ENCODE results near the gene KLF12. TPM values are rescaled to one million over a fixed set of nuclear protein-coding genes. Genes with fewer than 3 reads are reported as not detected.

KLF12 gene
- total RNA-seq, 3 donors from 2014 or later (not counting 1 experiment from before 2014, with no cell fraction given) = 104 to 119 (median 108) TPM

GRCh38 chr13:74133657-74134201, 475 bp downstream of the KLF12 start:
- Histone ChIP-seq H3K36me3 (ENCODE audit: control insufficient read depth, insufficient read depth, low read length) (no peaks in the 10 kb centered on the region), H3K4me3 (ENCODE audit: low read length) (peak overlapping the region; percentile 73), H3K4me1 (ENCODE audit: control insufficient read depth, insufficient read depth, low read length) (peaks cover 35% of the 10 kb centered on the region), H3K9me3 (ENCODE audit: control insufficient read depth, insufficient read depth, low read length) (no peaks in the 10 kb centered on the region), H3K27me3 (ENCODE audit: control insufficient read depth, insufficient read depth, low read length) (no peaks in the 10 kb centered on the region), H3K27ac (ENCODE audit: low read length) (peak overlapping the region; percentile 99)
- DNase-seq (peak; percentile 82 to 97), ATAC-seq (peak; percentile 62 to 85 (median 73))
- TF ChIP-seq, protein P1, sequence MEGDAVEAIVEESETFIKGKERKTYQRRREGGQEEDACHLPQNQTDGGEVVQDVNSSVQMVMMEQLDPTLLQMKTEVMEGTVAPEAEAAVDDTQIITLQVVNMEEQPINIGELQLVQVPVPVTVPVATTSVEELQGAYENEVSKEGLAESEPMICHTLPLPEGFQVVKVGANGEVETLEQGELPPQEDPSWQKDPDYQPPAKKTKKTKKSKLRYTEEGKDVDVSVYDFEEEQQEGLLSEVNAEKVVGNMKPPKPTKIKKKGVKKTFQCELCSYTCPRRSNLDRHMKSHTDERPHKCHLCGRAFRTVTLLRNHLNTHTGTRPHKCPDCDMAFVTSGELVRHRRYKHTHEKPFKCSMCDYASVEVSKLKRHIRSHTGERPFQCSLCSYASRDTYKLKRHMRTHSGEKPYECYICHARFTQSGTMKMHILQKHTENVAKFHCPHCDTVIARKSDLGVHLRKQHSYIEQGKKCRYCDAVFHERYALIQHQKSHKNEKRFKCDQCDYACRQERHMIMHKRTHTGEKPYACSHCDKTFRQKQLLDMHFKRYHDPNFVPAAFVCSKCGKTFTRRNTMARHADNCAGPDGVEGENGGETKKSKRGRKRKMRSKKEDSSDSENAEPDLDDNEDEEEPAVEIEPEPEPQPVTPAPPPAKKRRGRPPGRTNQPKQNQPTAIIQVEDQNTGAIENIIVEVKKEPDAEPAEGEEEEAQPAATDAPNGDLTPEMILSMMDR (IDR thresholded peaks at IDR 0.05) = no peak
- intact Hi-C loops (cut with micrococcal nuclease) = loop anchor here (1.0 to 5.0 kb wide), 6 partner anchors 43 to 191 kb away; no protein-coding TSS in a partner anchor
- H3K27ac Mint-ChIP-seq = peak overlapping the region in 1 of 2 donors; percentile 98
- WGBS (ENCODE audit: insufficient coverage) = under 1% methylated on average over 30 of the region's 35 CpGs
- H3K4me1 Mint-ChIP-seq = peaks cover 44 to 46% of the 10 kb centered on the region in 2 donors
- H3K27me3 Mint-ChIP-seq (ENCODE audit: low read depth in 2 of 2) = no peaks in the 10 kb centered on the region
- H3K36me3 Mint-ChIP-seq = peaks cover 6% of the 10 kb centered on the region
- H3K9me3 Mint-ChIP-seq = no peaks in the 10 kb centered on the region
- peak overlapping the region; percentile 97 for H3K4me3 Mint-ChIP-seq

GRCh38 chr13:74132776-74133656, 1.2 kb downstream of the KLF12 start:
- WGBS (ENCODE audit: insufficient coverage) = under 1% methylated on average over 26 of the region's 34 CpGs

DNA sequence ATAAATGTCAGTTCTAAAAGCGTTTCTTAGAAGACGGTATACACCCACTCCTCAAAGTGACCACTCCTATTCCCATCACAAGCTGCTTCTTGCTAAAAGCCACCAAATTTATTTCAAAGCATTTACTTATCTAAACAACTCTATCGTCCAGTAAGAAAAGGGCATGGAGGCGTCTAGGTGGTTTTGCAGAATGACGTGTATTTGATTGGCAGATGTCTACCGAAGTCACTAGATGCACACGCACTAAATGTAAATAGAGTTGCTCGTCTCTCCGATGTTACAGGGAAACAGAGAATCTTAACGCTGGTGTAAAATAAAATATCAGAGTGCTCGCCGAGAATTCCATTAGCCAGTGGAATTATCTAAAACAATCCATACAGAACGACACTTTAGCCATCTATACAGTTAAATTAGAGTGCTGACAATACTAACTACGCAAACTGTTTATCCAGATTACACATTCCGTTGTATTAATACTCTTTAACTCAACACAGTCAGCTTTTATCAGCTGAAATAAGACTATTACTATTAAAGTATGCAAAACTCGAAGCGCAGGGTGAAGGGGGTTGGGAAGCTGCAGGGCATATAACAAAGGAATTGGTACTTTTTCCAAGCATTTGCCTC, 1.9 kb downstream of the KLF12 start:
- intact Hi-C loops (cut with micrococcal nuclease) = loop anchor here (2.0 to 5.0 kb wide), 4 partner anchors 41 to 189 kb away; no protein-coding TSS in a partner anchor
- Histone ChIP-seq H3K9me3 (ENCODE audit: control insufficient read depth, insufficient read depth, low read length) (no peaks in the 10 kb centered on the region), H3K4me1 (ENCODE audit: control insufficient read depth, insufficient read depth, low read length) (peaks cover 37% of the 10 kb centered on the region), H3K4me3 (ENCODE audit: low read length) (peak overlapping the region; percentile 73), H3K27ac (ENCODE audit: low read length) (peak overlapping the region; percentile 99), H3K36me3 (ENCODE audit: control insufficient read depth, insufficient read depth, low read length) (no peaks in the 10 kb centered on the region), H3K27me3 (ENCODE audit: control insufficient read depth, insufficient read depth, low read length) (no peaks in the 10 kb centered on the region)
- DNase-seq (peak in 1 of 2 donors; percentile 84), ATAC-seq (no peak)
- WGBS (ENCODE audit: insufficient coverage) = 32% methylated on average over 16 of the region's 17 CpGs
- Mint-ChIP-seq H3K27ac (peak overlapping the region in 1 of 2 donors; percentile 98), H3K4me3 (peak overlapping the region; percentile 97), H3K4me1 (peaks cover 54 to 57% of the 10 kb centered on the region in 2 donors), H3K36me3 (peaks cover 6% of the 10 kb centered on the region), H3K9me3 (no peaks in the 10 kb centered on the region), H3K27me3 (ENCODE audit: low read depth in 2 of 2) (no peaks in the 10 kb centered on the region)
- TF ChIP-seq, protein P1 (IDR thresholded peaks at IDR 0.05) = no peak

More at GRCh38 chr13:74132776-74133656, 1.2 kb downstream of the KLF12 start:
- Mint-ChIP-seq H3K9me3 (no peaks in the 10 kb centered on the region), H3K36me3 (peaks cover 6% of the 10 kb centered on the region), H3K27ac (peak overlapping the region in 1 of 2 donors; percentile 98), H3K27me3 (ENCODE audit: low read depth in 2 of 2) (no peaks in the 10 kb centered on the region), H3K4me3 (peak overlapping the region; percentile 97), H3K4me1 (peaks cover 50 to 53% of the 10 kb centered on the region in 2 donors)
- TF ChIP-seq, protein P1 (IDR thresholded peaks at IDR 0.05) = no peak
- peak overlapping the region; percentile 73 for H3K4me3 ChIP-seq (ENCODE audit: low read length)
- intact Hi-C loops (cut with micrococcal nuclease) = loop anchor here (1.0 to 5.0 kb wide), 6 partner anchors 42 to 190 kb away; no protein-coding TSS in a partner anchor
- no peaks in the 10 kb centered on the region for H3K27me3 ChIP-seq (ENCODE audit: control insufficient read depth, insufficient read depth, low read length)
- peak; percentile 47 to 69 for DNase-seq
- peak in 1 of 3 donors; percentile 8 for ATAC-seq
- peak overlapping the region; percentile 99 for H3K27ac ChIP-seq (ENCODE audit: low read length)
- H3K9me3 ChIP-seq (ENCODE audit: control insufficient read depth, insufficient read depth, low read length) = no peaks in the 10 kb centered on the region
- no peaks in the 10 kb centered on the region for H3K36me3 ChIP-seq (ENCODE audit: control insufficient read depth, insufficient read depth, low read length)
- peaks cover 37% of the 10 kb centered on the region for H3K4me1 ChIP-seq (ENCODE audit: control insufficient read depth, insufficient read depth, low read length)

Data from natural killer cell (primary cell).